SK-N-SH treated with all-trans-retinoic acid at 6 μM for 48 hours (cell line): ENCODE data around the gene DNM2.

Experiments
- ESRRG ChIP-seq: fragments of 250-450 bp; sonication (Bioruptor Pico); IDR thresholded peaks from 2 replicates; pipeline ENCODE4 v1.6.1; 2021; ENCODE audit warnings: mild to moderate bottlenecking
- SNAI2 ChIP-seq: fragments of 250-450 bp; sonication (Bioruptor Pico); IDR thresholded peaks from 2 replicates; pipeline ENCODE4 v1.5.0; 2020; ENCODE audit warnings: mild to moderate bottlenecking, moderate library complexity
- ZFP3 ChIP-seq: fragments of 250-450 bp; sonication (Bioruptor Pico); IDR thresholded peaks from 2 replicates; pipeline ENCODE4 v1.5.0; 2020; ENCODE audit warnings: mild to moderate bottlenecking, moderate library complexity
- ZNF565 ChIP-seq: fragments of 450-650 bp; formaldehyde crosslinking; conservative IDR thresholded peaks from 2 replicates; pipeline ENCODE4 v1.5.0; 2020; ENCODE audit warnings: low read depth, mild to moderate bottlenecking, moderate library complexity
- TF ChIP-seq, protein P1 (sequence below): fragments of 250-450 bp; sonication (Bioruptor Pico); IDR thresholded peaks from 2 replicates; pipeline ENCODE4 v1.5.1; 2020; ENCODE audit warnings: low read depth, mild to moderate bottlenecking, moderate library complexity

DNA sequence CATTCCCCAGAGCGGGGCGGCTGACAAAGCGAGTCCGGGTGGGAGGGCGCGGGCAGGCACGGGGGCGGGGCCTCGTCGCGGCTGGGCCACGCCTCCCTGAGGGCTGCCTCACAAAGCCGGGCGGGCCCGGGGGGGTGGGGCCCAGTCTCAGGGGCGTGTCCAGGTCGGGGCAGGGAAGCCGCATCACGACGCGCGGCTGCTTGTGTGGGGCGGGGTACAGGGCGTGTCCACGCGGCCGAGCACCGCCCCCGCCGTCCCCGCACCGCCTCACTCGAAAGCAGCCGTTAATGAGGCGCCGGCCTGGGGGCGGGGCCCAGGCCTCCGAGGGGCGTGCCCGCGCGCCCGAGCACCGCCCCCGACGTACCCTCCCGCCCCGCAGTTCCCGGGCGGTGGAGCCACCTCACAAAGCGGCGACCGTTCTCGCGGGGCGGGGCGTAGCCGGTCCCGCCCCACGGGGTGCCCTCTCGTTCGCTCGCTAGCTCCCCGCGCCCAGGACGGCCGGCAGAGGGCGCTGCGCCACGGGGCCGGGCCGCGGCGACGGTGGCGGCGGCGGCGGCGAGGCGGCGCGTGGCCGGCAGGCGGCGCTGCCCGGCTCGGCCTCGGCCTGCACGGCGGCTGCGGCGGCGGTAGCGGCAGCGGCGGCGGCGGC lies 153.2 kb downstream of the DNM2 start, which contains the start of gene CARM1:
- TF ChIP-seq ZNF565 (CRISPR knock-in tag) (no peak), ESRRG (CRISPR knock-in tag) (no peak), ZFP3 (CRISPR knock-in tag) (no peak), SNAI2 (no peak)
- TF ChIP-seq, protein P1, sequence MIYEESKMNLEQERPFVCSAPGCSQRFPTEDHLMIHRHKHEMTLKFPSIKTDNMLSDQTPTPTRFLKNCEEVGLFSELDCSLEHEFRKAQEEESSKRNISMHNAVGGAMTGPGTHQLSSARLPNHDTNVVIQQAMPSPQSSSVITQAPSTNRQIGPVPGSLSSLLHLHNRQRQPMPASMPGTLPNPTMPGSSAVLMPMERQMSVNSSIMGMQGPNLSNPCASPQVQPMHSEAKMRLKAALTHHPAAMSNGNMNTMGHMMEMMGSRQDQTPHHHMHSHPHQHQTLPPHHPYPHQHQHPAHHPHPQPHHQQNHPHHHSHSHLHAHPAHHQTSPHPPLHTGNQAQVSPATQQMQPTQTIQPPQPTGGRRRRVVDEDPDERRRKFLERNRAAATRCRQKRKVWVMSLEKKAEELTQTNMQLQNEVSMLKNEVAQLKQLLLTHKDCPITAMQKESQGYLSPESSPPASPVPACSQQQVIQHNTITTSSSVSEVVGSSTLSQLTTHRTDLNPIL (CRISPR knock-in tag), result no peak
